GM18519 (cell line): Measurements from ENCODE around the gene HRAS.
"Not testable (repeated sequence)": the region's sequence is repeated elsewhere in the genome, so short reads cannot be mapped to it uniquely, and the experiment has no call there.

Experiments used
- ATAC-seq: cut with Tn5 transposase; IDR thresholded peaks from one replicate; pipeline ENCODE4 v1.9.1; 2021; ENCODE audit warnings: mild to moderate bottlenecking, moderate library complexity; ENCODE audit not compliant: unreplicated experiment, low FRiP score

Gene HRAS

DNA sequence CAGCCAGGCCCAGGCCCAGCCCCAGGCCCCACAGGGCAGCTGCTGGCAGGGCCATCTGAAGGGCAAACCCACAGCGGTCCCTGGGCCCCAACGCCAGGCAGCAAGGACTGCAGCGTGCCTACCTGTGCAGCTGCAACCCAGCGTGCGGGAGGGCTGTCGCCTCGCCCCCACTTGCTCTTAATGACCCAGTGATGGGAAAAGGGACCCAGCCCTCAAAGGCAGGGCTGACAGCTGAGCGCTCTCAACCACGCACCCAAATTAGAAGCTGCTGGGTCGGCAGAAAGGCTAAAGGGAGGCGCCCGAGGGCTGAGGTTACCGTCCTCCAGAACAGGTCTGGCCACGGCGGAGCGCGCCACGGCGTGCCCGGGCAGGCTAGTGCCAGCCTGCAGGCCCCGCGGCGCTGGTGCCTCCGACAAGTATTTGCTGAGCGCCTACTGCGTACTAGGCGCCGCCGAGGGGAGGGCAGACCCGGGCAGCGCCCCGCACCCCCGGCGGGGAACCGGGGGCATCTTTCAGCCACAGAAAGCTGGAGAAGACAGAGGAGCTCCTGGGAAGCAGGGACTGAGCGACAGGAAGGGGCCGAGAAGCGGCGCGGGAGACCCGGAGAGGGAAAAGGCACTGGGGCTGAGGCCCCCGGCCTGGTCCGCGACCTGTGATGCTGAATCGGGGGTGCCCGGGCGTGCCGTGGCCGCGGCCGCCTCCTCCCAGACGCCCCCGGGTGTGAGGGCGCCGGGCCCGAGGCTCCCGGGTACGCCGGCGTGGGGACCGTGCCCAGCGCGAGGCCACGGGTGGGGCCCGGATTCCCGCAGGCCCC, 773 bp downstream of the HRAS start:
- no peak for ATAC-seq

GRCh38 chr11:533586-534395, 1.6 kb downstream of the HRAS start:
- no peak for ATAC-seq

- ATAC-seq = no peak
Observed at GRCh38 chr11:532986-533585, 2.3 kb downstream of the HRAS start.

GRCh38 chr11:532527-532985, 2.8 kb downstream of the HRAS start:
- ATAC-seq = no peak

GRCh38 chr11:531919-532526, 3.4 kb downstream of the HRAS start:
- no peak for ATAC-seq

DNA sequence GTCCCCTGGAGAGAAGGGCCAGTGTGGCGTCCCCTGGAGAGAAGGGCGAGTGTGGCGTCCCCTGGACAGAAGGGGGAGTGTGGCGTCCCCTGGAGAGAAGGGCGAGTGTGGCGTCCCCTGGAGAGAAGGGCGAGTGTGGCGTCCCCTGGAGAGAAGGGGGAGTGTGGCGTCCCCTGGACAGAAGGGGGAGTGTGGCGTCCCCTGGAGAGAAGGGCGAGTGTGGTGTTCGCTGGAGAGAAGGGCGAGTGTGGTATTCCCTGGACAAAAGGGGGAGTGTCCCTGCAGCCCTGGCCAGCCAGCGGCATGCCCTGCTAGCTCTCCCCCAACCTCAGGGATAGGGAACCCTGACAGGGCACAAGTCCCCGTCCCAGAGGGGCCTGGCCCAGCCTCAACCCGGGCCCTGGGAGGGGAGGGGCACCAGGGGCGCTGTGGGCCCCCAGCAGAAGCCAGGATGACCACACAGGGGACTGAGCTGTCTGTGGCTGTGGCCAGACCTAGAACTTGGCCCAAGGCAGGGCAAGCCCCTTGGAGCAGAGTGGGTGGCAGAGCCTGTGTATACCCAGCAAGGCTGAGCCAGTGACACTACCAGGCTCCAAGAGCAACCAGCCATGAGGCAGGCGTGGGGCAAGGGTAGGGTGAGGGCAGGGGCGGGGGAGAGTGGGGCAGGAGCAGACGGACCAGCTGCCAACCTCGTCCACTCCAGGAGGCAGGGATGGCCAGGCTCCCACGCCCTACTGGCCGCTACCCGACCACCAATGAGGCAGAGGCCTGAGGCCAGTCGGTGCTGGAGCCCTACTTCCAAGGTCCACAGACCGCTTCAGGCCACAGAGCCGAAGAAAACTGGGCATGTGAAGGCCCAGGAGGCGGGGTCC, 4.2 kb downstream of the HRAS start:
- ATAC-seq = no peak

- ATAC-seq = no peak
Observed at GRCh38 chr11:529728-530411, 5.5 kb downstream of the HRAS start.

DNA sequence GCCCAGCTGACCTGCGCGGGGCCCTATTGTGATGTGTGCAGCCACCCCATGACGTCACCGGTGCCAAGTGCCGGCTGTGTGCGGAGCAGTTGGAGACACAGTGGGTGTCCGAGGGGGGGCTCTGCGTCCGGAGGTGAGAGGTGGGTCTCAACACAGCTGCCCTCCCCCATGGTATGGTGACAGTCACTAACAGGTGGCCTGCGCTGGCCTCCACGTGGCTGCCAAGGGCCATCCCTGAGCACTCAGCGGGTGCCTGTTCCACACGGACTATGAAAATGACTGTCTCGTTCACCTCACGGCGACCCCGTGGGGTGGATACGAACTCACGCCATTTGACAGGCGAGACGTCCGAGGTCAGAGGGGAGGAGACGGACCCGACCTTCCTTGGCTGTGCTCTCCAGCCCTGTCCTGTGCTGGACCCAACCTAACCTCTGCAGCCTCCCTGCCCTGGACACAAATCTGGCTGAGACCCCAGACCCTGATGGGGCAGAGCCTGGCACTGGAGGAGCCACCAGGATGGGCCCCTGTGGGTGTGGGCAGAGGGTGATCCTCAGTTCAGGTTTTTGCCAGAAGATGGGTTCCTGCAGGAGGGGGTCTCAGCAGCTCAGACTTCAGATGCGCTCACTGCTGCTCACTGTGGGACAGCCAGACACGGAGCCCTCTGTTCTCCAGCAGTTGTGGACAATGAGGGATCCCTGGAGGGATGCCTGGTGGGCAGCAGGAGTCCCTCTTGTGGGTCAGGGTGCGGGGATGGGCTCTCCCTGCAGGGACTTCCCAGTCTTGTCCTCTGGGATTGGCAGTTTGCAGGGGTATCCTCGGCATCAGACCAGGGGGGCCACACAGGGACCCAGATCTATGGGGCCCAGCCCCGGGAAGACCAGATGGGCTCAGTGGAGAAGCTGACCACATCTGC, 6.3 kb downstream of the HRAS start:
- ATAC-seq = no peak

- no peak for ATAC-seq
Observed at GRCh38 chr11:528166-528814, 7.1 kb downstream of the HRAS start.

GRCh38 chr11:526192-526591, 9.2 kb downstream of the HRAS start:
- ATAC-seq = no peak

DNA sequence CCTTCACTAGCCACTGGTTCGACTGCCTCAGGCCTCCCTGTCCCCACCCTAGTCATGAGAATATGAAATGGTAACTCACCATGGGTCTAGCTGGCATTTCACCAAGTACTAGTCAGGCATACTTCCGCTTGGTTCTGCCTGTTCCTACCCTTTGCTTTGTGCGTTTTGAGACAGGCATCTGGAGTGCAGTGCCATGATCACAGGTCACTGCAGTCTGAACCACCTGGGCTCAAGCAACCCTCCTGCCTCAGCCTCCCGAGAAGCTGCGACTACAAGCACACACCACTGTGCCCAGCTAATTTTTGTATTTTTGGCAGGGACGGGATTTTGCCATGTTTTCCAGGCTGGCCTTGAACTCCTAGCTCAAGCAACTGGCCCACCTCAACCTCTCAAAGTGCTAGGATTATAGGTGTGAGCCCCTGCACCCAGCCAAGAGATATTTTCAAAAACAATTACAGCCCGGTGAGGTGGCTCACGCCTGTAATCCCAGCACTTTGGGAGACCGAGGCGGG, 14.1 kb downstream of the HRAS start:
- ATAC-seq = no peak

DNA sequence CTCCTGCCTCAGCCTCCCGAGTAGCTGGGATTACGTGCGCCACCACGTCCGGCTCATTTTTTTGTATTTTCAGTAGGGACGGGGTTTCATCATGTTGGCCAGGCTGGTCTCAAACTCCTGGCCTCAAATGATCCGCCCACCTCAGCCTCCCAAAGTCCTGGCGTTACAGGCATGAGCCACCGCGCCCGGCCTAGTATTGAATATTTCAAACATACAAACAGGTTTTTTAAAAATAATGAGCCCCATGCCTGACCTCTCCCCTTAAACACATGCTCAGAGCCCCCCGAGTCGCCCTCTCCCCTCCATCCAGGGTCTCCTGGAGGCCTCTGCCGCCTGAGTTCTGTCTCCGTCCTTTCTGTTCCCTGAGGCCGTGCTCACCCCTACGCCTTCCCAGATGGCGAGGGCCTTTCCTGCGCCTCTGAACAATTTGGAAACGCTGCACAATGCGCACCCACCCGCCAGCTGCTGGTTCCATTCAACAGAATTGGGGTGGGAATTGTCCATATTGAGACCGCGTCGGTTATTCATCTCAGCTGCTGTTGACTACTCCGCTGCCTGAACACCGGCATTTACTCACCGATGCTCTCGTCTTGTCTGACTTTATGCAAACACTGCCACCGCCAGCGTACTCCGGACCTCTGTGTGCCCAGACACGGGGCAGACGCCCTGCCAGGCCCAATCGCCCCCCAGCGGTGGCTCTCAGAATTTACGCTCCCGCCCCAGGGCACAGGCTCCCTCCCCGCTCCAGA, 14.8 kb downstream of the HRAS start:
- ATAC-seq = no peak

DNA sequence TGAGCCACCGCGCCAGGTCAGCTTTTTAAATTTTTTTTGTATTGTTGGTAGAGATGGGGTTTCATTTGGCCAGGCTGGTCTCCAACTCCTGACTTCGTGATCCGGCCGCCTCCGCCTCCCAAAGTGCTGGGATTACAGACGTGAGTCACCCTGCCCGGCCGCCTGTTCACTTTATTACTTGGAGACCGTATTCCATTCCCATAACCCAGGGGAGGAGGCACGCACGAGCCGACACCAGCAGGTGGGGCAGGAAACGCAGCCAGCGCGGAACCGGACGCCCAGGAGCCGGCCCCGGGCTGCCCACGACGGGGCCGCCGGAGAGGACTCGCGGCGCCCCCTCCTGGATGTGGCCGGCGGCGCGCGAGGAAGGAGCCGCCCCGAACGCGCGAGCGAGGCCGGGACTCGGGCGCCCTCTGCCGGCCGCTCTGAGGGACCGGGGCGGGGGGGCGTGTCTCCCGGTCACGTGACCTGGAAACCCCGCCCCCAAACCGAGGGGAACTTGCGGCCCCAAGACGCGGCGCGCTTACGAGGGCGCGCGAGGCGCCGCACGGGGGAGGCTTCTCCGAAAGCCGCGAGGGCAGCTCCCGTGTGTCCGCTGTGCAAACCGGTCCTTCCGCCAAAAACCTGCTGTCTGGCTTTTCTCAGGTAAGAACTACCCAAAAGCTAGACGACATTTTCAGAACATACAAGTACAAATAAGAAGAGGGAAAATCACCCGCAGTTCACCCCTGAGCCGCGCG, 16.7 kb downstream of the HRAS start:
- peak; percentile 58 for ATAC-seq

DNA sequence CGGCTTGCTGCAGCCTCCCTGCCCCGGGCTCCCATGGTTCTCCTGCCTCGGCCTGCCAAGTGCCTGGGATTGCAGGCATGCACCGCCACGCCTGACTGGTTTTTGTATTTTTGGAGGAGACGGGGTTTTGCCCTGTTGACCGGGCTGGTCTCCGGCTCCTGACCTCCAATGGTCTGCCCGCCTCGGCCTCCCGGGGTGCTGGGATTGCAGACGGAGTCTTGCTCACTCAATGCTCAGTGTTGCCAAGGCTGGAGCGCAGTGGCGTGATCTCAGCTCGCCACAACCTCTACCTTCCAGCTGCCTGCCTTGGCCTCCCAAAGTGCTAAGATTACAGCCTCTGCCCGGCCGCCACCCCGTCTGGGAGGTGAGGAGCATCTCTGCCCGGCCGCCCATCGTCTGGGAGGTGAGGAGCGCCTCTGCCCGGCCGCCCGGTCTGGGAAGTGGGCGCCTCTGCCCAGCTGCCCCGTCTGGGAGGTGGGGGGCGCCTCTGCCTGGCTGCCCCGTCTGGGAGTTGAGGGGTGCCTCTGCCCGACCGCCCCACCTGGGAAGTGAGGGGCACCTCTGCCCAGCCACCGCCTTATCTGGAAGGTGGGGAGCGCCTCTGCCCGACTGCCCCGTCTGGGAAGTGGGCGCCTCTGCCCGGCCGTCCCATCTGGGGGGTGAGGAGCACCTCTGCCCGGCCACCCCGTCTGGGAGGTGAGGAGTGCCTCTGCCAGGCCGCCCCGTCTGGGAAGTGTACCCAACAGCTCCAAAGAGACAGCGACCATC, 18.3 kb downstream of the HRAS start:
- not testable (repeated sequence) for ATAC-seq

DNA sequence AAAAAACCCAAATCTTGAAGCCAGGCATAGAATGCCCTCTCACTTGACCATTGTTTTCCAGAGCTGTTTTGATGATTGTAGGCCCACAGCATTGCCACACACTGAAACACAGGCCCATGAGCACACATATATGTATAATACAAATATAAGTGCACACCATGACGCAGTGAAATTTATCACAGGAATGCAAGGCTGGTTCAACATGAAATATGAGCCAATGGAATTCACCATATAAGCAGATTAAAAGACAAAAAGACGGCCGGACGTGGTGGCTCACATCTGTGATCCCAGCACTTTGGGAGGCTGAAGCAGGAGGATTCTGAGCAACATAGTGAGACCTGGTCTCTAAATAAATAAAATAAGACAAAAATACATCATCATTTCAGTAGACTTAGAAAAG, 19.0 kb downstream of the HRAS start:
- ATAC-seq = no peak

DNA sequence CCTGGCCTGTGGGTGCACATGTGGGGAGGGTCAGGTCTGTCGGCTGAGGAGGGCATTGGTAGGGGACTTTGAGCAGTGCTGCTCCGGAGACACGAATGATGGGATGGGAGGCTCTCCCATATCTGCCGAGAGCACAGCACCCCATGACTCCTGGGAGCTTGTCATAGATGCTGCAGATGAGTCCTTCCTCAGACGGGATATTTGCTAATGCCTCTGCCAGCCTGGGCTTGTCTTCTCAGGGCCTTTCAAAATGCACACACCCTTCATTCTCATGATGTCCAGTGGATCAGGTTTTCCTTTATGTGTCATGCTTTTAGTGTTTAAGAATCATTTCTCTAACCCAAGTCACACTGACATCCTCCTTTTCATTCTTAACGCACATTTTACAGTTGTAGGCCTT, 20.2 kb downstream of the HRAS start:
- ATAC-seq = no peak
